Activated CD8-positive, alpha-beta memory T cell treated with anti-CD3 and anti-CD28 coated beads for 36 hours (primary cell): ENCODE results near the gene CCL11. TPM values are rescaled to one million over a fixed set of nuclear protein-coding genes. Genes with fewer than 3 reads are reported as not detected.

Experiments used
- CTCF ChIA-PET: fragments of 350-600 bp; sonication (Branson Sonifier 250); formaldehyde crosslinking; loops from one replicate; lab custom pipeline; 2021; ENCODE audit warnings: antibody characterized with exemption; lab: Charles Lee
- POLR2A ChIA-PET: fragments of 350-600 bp; sonication (Branson Sonifier 250); formaldehyde crosslinking; loops from one replicate; lab custom pipeline; 2021; ENCODE audit warnings: antibody characterized with exemption; lab: Charles Lee
- total RNA-seq, 2 experiments: library from RNA; stranded (reverse); gene quantifications; one replicate each; pipeline ENCODE4 v1.2.3, GENCODE V29; 2021

The CCL11 gene
- total RNA-seq, 2 experiments from 2014 or later: not detected

DNA sequence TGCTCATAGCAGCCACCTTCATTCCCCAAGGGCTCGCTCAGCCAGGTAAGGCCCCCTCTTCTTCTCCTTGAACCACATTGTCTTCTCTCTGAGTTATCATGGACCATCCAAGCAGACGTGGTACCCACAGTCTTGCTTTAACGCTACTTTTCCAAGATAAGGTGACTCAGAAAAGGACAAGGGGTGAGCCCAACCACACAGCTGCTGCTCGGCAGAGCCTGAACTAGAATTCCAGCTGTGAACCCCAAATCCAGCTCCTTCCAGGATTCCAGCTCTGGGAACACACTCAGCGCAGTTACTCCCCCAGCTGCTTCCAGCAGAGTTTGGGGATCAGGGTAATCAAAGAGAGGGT is 30.2 kb upstream of the CCL11 start:
- POLR2A ChIA-PET: no interaction called here
- CTCF ChIA-PET: interaction anchor here (0.6 to 1.1 kb wide), 2 partner anchors 23 to 106 kb away, joined by 3 to 4 read pairs; no protein-coding TSS in a partner anchor

DNA sequence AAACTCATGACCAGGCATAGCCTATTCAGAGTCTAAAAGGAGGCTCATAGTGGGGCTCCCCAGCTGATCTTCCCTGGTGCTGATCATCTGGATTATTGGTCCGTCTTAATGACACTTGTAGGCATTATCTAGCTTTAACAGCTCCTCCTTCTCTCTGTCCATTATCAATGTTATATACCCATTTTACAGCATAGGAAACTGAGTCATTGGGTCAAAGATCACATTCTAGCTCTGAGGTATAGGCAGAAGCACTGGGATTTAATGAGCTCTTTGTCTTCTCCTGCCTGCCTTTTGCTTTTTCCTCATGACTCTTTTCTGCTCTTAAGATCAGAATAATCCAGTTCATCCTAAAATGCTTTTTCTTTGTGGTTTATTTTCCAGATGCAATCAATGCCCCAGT is 29.7 kb upstream of the CCL11 start:
- CTCF ChIA-PET: interaction anchor here (0.6 to 1.1 kb wide), 2 partner anchors 24 to 106 kb away, joined by 3 to 4 read pairs; no protein-coding TSS in a partner anchor

DNA sequence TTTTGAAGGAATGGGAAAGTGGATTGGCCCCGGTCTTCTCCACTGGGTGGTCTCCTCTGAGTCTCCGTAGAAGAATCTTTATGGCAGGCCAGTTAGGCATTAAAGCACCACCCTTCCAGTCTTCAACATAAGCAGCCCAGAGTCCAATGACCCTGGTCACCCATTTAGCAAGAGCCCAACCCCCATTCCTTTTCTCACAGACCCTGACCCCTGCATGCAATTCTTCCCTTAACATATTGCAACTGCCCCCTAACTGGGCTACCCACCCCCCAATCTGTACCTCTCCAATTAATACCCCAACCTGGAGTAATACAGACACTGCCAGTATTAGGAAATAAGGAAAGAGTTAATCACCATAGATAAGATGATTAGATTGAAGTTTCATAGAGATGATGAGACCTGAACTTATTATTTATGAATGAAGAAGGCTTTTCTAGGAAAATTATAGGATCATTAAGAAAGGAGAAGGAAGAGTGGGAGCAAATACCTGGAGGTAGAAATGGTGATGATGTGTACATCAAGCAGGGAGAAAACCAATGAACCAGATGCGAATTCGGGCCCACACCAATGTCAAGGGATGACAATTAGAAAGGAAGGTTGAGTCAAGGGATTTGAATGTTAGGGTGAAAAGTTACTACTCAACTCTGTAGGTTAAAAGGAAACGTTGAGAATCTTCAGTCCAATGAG is 28.1 kb upstream of the CCL11 start:
- ChIA-PET POLR2A (no interaction called here), CTCF (no interaction called here)

More for the DNA sequence above, 29.7 kb upstream of the CCL11 start:
- POLR2A ChIA-PET: no interaction called here

DNA sequence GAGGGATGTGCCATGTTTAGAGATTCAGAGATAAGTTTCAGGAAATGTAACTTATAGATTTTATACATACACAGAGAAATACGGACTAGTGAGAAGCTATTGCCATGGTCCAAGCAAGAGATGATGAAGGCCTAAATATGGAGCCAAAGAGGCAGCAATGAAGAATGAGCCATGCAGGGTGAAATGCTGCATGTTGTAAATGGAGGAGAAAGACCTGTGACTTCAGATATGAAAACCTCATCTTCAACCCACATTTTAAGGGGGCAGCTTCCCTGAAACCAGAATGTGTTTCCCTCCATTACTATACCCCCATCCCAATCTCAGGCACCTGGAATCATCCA is 27.6 kb upstream of the CCL11 start:
- ChIA-PET POLR2A (no interaction called here), CTCF (no interaction called here)

DNA sequence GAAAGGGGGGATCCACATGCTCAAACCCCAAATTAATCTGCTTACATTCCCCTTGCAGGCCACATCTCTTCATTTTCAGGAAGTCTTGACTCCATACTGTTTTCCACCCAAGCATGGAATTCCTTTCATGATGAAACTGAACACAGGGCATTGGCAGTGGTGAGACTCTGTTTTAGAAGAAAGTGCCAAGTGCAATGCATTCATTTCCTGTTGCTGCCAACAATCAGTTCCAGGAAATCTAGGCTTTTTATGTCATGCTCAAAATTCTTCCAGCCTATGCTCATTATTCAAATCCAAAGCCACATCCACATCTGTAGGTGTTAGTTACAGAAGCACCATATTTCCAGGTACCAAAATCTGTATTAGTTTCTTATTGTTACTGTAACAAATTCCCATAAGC is 26.4 kb upstream of the CCL11 start:
- CTCF ChIA-PET: no interaction called here
- POLR2A ChIA-PET: no interaction called here

DNA sequence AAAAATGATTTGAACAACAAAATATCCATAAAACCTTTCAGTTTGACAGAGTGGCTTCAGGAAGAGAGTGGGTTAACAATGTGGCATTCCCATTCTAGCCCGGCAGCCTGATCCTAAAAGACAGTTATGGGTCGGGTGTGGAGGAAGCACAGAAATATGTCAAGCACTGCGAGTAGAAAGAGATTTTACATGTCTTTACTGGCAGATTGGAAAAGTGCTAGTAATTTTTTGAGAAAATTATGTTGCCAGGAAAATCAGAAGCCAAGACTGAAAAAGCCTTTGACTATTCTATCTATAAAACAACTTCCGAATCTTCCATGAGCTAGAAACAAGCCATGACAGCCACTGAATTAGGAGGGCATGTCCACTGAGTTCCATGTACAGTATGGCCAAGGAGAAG is 24.7 kb upstream of the CCL11 start:
- CTCF ChIA-PET: interaction anchor here (0.8 kb wide), 1 partner anchor 61 kb away, joined by 3 read pairs; no protein-coding TSS in a partner anchor

DNA sequence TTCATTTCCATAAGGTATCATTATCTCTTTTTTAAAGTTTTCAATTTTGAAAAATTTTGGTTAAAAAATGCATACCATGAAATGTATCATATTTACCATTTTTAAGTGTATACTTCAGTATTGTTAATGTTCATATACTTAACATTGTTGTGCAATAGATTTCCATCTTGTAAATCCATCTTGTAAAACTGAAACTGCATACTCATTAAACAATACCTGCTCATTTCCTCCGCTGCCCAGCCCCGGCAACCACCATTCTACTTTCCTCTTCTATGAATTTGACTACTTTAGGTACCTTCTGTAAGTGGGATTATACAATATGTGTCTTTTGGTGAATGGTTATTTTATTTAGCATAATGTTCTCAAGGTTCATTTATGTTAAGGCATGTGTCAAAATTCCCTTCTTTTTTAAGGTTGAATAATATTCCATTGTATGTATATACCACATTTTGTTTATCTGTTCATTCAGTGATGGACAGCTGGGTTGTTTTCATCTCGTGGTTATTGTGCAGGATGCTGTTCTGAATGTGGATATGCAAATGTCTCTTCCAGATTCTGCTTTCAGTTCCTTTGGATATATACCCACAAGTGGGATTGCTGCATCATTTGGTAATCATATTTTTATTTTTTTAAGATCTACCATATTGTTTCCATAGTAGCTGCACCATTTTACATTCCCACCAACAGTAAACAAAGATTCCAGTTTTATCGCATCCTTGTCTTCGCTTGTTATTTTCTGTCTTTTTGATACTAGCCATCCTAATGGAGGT is 23.8 kb upstream of the CCL11 start:
- CTCF ChIA-PET: interaction anchor here (0.8 kb wide), 2 partner anchors 60 to 61 kb away, joined by 3 read pairs; no protein-coding TSS in a partner anchor
- POLR2A ChIA-PET: no interaction called here

More for the DNA sequence above, 24.7 kb upstream of the CCL11 start:
- POLR2A ChIA-PET: no interaction called here

DNA sequence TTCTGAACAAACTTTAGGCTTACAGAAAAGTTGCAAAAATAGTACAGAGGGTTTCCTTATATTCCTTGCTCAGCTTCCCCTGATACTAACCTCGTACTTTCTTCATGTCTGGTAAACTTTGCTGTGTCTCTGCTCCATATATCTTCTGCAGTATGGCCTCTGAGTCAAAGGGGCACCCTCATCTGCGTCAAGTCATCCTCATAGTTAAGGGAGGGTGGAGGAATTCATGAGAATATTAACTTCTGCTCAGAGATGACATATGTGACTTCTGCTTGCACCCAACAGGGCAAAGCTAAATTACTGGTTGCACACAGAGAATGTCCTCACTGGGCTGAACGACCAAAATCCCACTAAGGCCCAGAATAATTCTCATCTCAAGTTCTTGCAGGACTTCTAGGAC is 19.8 kb upstream of the CCL11 start:
- CTCF ChIA-PET: no interaction called here
- POLR2A ChIA-PET: no interaction called here

DNA sequence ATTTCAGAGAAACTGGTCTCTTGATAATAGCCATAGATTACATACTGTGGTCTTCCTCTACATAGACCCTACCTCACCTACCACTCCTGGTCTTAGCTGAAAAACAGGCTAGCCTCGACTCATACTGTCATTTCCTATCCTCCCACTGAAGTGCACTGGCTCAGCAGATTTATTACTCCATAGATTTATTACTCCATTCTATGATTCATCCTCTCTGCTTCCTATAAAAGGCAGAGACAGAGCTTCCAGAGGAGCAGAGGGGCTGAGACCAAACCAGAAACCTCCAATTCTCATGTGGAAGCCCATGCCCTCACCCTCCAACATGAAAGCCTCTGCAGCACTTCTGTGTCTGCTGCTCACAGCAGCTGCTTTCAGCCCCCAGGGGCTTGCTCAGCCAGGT is 15.6 kb upstream of the CCL11 start, which contains the start of gene CCL7:
TSS of gene CCL7 (plus strand) at position 253 of the 400 bp plus-strand sequence. CDS start at position 323, 70 bp downstream.
- ChIA-PET CTCF (no interaction called here), POLR2A (no interaction called here)

DNA sequence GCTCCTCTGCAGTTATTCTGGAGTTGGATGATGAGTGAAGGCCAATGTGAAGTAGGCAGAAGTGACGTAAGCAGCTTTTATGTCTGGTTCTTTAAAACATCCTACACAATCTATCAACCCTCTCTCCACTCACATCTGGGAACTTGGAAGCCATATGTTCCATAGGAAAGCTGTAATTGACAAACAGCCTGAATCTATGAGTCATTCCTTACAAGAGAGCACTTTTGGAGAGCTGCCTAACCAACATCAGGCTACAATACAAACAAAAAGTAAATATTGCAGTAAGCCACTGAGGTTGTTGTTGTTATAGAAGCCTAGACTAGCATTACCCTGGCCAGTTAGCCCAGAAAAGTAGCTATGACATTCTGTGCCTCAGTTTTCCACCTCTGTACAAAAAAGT is 9.7 kb upstream of the CCL11 start:
- ChIA-PET CTCF (no interaction called here), POLR2A (no interaction called here)

DNA sequence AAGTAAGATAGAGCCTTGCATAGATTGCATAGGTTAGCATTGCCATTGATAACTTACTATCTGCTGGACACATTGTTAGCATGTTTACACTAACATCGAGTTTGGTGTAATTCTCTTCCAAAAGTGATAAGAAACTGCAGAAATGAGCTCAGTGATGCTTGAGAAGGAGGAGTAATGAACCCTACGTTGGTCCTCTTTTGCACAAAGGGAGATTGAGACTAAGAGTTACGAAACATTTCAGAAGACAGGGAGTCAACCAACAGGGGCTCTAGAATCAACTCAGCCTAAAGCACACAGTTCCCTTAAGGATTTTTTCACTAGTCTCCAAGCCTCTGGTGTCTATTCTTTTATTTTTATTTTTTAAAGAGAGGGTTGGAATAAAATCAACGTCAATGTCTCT is 8.7 kb upstream of the CCL11 start:
- POLR2A ChIA-PET: no interaction called here

DNA sequence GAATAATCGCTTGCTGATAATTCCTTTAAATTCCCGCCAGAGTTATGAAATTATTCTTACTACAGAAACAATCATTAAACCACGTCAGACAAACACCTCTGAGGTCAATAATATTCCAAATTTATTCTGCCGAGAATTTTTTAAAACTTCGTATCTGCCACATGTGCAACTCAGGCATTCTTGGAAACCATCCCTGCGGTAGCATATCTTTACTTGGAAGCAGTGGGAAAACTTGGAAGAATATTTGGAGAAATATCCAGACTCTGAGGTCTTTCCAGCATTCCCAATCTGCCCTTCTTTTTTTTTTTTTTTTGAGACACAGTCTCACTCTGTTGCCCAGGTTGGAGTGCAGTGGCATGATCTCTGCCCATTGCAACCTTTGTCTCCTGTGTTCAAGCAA is 2.0 kb upstream of the CCL11 start:
- ChIA-PET POLR2A (no interaction called here), CTCF (no interaction called here)

More for the DNA sequence above, 8.7 kb upstream of the CCL11 start:
- CTCF ChIA-PET: no interaction called here

DNA sequence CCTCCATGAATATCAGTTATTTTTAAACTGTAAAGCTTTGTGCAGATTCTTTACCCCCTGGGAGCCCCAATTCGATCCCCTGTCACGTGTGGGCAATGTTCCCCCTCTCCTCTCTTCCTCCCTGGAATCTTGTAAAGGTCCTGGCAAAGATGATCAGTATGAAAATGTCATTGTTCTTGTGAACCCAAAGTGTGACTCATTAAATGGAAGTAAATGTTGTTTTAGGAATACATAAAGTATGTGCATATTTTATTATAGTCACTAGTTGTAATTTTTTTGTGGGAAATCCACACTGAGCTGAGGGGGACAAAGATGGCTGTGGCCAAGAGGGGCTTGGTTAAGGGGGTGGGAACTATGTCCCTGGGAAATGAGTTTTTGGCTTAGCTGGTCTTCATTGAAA is 2.3 kb downstream of the CCL11 start:
- POLR2A ChIA-PET: no interaction called here
- CTCF ChIA-PET: no interaction called here

DNA sequence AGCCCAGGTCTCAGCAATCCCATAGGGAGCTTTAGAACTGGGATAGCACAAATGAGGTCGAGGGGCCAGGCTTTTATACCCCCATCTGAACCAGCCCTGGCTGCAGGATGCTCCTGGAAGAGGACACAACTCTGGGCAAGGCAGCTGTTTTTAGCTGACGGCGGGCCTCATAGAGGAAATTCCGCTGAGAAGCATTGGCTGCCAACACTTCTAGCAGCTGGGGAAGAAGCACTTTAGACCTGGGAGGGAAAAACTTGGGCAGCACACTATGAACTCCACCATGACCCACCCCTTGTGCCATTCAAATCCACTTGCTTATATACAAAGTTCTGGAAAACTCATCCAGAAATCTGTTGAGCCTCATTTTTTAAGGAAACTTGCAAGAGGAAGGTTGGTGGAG is 5.0 kb downstream of the CCL11 start:
- ChIA-PET POLR2A (no interaction called here), CTCF (no interaction called here)

DNA sequence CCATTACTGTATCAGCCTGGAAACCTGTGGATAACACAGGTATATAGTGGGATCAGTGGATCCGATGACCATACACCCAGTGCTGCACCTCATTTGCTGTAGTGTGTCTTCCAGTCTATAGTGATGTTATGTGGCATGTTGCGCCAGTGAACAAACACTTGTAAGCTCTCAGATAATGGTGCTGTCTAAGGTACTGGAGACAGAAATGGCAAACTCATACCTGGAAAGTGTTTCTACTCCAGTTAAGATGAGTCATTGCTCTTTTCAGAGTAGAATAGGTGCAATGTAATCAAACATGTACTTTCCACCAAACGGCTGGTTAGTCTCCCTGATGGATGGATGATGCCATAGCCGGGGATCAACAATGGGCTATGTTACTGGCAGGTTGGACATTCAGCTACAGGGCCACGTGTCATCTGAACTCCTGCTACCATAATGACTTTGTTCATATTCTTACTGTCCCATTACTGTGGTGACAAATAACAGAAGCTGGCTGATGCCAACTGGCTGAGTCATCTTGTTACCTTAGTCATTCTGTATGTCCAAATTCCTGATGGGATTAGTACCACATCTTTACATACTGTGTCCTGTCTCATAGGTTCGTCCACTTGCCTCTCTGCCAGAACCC is 6.3 kb downstream of the CCL11 start:
- ChIA-PET POLR2A (no interaction called here), CTCF (no interaction called here)

DNA sequence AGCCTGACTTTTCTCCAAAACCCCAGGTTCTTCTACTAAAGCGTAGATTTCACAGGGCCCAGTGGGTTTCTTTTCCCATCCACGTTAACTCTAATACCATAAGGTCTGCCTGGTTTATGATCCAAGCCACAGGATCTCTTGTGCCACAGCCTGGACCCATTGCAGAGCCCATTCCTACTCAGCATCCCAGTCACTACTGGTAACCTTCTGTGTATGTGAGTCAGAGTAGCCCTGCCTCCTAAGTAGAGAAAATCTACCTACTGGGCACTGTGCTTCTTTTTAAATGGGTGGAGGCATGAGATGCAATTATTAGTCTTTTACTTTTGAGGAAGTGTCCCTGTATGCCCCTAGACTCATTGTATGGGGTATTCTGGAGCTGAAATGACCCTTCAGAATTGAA is 13.5 kb downstream of the CCL11 start:
- ChIA-PET POLR2A (no interaction called here), CTCF (no interaction called here)

DNA sequence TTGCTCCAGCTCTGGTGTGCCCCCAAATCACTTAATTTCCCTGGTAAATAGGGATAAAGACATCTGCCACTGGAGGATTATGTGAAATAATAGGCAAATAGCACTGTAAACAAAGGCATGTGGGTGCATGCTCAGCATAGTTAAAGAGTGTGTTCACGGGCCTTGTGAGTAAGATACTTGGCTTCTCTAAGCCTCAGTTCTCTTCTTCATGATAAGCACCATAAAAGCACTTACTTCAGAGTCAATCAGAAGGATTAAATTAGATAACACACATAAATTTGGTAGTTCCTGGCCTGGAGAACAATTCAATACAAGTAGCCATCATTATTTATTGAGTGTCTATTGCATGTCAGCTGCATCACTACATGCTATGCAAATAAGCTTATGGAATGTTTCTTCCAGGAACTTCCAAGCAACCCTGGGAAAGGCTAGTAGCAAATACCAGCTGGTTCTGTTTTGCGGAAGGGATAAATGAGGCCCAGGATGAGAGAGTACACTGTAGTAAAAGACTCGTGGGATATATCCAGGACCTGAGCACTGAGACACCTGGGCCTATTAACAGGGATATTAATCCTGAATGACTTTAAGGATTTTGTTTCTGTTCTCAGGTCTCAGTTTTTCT is 14.5 kb downstream of the CCL11 start:
- ChIA-PET CTCF (no interaction called here), POLR2A (no interaction called here)

DNA sequence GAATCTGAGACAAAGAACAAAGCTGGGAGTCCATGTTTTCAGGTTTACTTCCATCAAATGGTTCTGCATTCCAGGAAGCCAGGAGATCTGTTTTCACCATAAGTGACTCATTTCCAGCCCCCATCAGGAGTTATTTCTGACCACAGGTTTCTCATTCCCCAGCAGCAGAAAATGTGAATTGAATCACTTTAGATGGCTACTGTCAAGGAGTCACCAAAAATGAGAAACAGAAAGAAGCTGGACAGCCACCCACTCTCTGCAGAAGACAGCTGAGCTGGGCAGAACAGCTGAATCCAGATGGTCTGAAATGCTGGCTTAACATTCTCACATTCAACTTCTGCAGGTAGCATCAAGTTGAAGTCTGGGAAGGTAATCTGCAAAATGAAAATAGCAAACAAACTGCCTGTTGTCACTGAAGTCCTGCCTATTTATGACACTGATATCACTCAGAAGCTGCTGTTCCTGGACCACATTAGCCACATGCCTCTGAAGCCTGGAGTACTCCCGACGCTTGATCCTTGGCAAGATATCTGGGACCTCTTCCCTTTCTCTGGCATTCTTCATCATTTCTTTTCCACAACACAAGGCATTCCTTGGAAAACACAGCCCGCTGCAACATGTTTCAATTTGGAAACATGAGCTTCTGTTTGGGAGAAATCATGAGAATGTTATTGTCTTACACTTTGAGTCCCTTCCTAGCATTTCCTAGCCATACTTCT is 15.3 kb downstream of the CCL11 start:
- POLR2A ChIA-PET: no interaction called here

DNA sequence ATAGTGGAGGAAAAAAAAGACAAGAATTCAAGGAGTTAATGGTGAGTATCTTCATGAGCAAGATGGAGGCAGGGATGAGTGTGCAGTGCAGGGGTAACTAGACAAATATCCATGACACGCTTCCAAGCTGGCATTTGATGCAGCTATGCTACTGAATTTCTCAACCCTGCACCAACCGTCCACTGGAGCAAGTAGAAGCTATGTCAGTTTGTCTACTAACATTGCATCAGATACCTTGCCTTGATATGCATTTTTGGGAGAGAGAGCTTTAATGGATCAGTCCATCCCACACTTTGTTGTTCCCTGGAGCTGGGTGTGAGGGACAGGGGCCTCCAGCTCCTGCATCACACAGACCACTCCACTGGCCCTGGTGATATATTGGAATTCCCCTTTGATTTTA is 16.4 kb downstream of the CCL11 start:
- POLR2A ChIA-PET: no interaction called here
- CTCF ChIA-PET: no interaction called here

More for the DNA sequence above, 15.3 kb downstream of the CCL11 start:
- CTCF ChIA-PET: no interaction called here
